Astrocyte (in vitro differentiated cells and primary cell): Measurements from ENCODE around the gene EPAS1.

Experiments
- EZH2 ChIP-seq: IDR thresholded peaks from 2 replicates; pipeline ENCODE4 v1.6.1; 2012; ENCODE audit warnings: mild to moderate bottlenecking, low read length, inconsistent platforms; ENCODE audit not compliant: insufficient read depth
- TF ChIP-seq, protein P1 (sequence below): IDR thresholded peaks from 2 replicates; pipeline ENCODE4 v1.5.1; 2011; ENCODE audit warnings: low read depth, mild to moderate bottlenecking, inconsistent platforms, low read length, moderate library complexity; ENCODE audit not compliant: insufficient read depth

- no peak for TF ChIP-seq EZH2
- TF ChIP-seq, protein P1, sequence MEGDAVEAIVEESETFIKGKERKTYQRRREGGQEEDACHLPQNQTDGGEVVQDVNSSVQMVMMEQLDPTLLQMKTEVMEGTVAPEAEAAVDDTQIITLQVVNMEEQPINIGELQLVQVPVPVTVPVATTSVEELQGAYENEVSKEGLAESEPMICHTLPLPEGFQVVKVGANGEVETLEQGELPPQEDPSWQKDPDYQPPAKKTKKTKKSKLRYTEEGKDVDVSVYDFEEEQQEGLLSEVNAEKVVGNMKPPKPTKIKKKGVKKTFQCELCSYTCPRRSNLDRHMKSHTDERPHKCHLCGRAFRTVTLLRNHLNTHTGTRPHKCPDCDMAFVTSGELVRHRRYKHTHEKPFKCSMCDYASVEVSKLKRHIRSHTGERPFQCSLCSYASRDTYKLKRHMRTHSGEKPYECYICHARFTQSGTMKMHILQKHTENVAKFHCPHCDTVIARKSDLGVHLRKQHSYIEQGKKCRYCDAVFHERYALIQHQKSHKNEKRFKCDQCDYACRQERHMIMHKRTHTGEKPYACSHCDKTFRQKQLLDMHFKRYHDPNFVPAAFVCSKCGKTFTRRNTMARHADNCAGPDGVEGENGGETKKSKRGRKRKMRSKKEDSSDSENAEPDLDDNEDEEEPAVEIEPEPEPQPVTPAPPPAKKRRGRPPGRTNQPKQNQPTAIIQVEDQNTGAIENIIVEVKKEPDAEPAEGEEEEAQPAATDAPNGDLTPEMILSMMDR, result no peak
Observed at GRCh38 chr2:46355756-46356155, 58.5 kb downstream of the EPAS1 start.
